HG02870 (cell line): Measurements from ENCODE around the gene ODC1.
"Not testable (repeated sequence)": the region's sequence is repeated elsewhere in the genome, so short reads cannot be mapped to it uniquely, and the experiment has no call there.

Experiments
- ATAC-seq: cut with Tn5 transposase; IDR thresholded peaks from one replicate; pipeline ENCODE4 v1.9.1; 2021; ENCODE audit warnings: mild to moderate bottlenecking, moderate library complexity; ENCODE audit not compliant: unreplicated experiment

The ODC1 gene

DNA sequence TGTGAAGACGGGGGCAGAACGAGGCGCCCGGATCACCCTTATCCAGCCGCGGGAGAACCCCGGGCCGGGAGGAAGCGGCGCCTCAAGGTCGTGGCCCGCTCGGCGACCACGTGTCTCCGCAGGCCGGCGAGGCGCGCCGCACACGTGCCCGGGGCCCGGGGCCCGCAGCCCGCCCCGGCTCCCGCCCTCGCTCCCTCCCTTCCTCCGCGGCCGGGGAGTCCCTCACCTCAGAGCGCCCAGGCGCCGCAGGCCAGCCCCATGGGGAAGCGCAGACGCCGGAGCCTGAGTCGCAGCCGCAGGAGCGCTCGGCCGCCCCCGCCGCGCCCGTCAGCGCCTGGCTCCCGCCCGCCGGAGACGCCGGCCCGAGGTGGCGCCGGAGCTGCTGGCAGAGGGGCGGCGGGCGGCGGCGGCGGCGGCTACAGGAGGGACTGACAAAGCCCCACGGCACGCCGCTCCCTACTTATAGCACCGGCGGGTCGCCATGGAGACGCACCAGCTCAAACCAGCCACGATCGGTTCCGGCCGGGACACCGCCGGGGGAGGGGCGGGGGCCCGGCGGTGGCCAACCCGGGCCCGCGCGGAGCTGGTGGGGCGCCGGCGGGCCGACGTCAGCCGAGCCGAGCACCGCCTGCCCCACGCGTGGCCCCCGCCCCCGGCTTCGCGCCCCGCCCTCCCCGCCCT is at the start of gene ODC1:
ODC1 (minus strand) TSS at position 433 of the 681 bp plus-strand sequence. CDS start 3,295 bp downstream, outside the sequence.
- peak; percentile 54 for ATAC-seq

- no peak for ATAC-seq
Observed at GRCh38 chr2:10497797-10498251, 49.7 kb upstream of the ODC1 start.

DNA sequence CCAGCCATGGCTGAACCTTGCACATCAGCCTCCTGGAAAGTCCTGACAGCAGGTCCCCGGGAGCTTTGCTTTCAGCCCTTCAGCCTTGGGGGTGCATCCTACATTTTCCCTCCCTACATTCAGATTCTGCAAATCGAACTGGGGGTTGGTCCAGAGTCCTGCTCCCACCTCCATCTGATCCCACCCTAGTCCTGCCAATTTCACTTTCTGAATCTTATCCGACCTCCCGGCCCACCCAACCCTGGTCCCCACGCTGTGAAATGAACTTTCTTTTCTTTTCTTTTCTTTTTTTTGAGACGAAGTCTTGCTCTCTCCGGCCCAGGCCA is 47.8 kb upstream of the ODC1 start:
- ATAC-seq = no peak

GRCh38 chr2:10495311-10495987 is 47.3 kb upstream of the ODC1 start:
- ATAC-seq = no peak

DNA sequence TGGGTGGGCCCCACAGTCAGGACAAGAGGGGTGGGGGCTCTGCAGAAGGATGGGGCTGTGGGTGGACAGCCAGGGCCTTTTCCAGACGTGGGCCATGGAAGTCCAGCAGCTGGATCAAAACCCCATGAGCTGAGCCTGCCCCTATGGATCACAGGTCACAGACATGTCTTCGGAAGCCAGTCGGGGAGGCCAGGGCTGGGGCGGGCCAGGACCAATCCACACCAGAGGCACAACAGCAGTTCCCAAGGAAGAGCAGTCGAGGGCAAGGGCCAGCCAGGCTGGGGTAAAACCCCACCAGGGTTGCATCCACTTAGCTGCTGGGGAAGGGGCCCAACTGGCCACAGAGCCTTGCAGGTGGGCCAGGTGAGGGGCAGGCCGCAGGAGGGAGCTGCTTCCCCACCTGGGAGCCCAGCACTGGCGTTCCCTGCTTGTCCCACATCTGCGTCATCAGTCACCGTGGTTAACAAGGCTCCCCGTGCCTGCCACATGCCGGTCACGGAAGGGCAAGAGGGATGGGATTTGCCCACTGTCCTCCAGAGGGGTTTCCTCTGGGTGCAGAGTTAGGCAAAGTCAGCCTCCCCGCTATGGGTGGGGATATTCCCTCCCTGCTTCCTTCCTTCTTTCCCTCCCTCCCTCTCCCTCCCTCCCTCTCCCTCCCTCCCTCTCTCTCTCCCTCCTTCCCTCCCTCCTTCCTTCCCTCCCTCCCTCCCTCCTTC is 46.4 kb upstream of the ODC1 start:
- no peak for ATAC-seq

GRCh38 chr2:10493634-10494281 is 45.6 kb upstream of the ODC1 start:
- peak; percentile 91 for ATAC-seq

DNA sequence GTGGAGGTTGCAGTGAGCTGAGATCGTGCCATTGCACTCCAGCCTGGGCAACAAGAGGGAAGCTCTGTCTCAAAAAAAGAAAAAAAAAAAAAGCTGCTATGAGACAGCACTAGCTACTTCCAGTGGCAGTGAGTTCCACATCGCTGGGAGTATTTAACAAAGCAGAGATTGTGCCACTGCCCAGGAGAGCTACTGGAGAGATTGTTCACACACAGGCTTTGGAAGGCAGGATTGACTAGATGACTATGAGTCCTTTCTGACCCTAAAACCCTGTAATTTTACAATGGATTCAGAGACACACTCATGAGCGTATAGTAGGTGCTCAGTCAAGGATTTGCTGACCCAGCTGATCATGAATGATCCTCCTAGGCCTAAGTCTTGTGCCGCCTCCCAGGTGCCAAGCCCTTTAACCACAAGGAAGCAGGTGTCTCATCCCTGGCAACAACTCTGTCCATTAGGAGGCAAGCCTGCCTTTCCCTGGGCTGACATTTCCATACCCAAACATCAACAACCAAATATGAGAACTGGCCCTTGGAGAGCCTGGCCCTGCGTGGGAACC is 45.0 kb upstream of the ODC1 start:
- no peak for ATAC-seq

GRCh38 chr2:10490806-10491291 is 42.7 kb upstream of the ODC1 start:
- ATAC-seq = no peak

DNA sequence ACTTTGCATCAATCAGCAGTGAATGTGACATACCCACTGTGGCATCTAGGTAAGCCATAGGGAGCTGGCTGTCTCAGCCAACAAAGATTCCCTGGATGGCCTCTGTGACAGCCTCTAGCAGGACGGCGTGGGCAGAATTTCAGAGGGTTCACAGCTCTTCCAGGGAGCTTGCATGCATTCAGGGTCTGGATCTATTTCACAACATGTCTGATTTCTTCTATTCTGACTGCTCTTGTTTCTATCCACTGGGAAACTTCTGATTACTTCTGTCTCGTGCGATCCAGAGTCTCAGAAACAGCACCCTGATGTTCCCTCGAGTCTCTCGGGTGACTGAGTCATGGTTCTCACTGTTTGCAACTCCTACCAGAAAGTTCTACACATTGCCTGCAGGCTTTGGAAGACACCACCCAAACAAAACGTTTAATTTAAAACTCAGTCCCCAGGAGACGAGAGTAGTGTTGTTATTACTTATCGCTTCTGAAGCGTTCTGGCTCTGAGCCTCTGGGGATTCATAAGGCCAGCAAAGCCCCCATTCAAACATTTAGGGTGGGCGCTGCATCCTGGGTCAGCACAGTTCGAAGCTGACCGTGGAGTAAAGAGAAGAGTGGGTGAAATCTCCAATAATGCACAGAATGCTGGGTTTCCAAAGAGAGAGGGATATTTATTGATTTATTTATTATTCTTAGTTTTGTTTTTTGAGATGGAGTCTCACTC is 41.9 kb upstream of the ODC1 start:
- ATAC-seq = no peak

- ATAC-seq = not testable (repeated sequence)
Observed at GRCh38 chr2:10488142-10488541, 40.0 kb upstream of the ODC1 start.

DNA sequence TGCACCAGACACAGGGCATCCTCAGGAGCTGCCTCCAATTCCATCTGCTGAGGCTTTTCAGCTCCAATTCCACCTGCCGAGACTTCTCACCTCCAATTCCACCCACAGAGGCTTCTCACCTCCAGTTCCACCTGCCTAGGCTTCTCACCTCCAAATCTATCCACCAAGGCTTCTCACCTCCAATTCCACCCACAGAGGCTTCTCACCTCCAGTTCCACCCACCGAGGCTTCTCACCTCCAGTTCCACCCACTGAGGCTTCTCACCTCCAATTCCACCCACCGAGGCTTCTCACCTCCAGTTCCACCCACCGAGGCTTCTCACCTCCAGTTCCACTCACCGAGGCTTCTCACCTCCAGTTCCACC is 39.6 kb upstream of the ODC1 start:
- ATAC-seq = not testable (repeated sequence)

- no peak for ATAC-seq
Observed at GRCh38 chr2:10487081-10487740, 39.1 kb upstream of the ODC1 start.

DNA sequence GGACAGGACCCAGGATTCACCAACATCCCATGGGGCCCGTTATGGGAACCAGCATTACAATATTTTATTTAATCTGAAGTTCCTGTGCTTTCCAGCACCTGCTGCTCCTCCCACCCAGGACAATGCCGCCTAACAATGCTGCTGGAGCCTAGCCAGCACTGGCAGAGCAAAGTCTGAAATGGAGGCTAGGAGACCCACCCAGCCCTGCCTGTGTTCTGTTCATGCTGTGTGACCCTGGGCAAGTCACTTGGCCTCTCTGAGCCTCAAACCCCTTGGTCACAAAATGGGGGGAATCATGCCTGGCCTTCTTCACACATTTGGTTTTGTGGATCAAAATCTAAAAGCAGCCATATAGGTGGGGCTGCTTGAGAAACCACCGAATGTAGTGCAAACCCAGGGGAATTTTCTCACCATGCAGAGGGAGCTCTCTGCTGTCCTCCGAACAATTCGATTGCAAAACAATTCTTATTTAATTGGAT is 38.5 kb upstream of the ODC1 start:
- ATAC-seq = no peak

DNA sequence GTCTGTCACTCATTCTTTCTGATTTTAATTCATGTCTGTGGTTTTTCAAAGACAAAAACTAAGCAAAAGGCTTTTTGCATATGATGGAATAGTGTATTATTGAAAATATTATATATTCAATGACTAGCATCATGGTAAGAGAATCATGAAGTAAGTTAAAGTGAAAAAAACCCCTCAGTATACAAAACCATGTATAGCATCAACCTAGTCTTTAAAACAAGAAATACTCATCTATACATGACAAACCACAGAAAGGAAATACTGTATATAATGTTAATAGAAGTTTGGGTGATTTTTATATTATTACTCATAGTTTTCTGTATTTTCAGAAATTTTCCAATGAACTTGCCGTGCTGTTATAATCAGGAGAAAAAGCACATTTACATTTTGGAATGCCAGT is 38.0 kb upstream of the ODC1 start:
- ATAC-seq = no peak

- ATAC-seq = no peak
Observed at GRCh38 chr2:10482913-10483312, 34.8 kb upstream of the ODC1 start.

DNA sequence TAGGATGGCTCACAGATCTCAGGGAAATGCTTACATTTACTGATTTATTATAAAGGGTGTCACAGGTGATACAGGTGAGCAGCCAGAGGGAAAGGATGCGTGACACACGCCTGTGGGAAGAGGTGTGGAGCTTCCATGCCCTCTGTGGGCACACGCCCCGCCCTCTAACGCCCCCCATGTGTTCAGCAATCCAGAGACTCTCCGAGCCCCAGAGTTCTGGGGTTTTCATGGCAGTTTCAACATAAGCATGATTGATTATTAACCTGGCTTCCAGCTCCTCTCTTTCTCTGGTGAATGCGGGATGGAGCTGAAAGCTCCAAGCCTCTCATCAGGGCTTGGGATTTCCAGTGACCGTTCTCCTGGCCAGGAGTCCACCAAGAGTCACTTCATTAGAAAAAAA is 34.3 kb upstream of the ODC1 start:
- no peak for ATAC-seq

DNA sequence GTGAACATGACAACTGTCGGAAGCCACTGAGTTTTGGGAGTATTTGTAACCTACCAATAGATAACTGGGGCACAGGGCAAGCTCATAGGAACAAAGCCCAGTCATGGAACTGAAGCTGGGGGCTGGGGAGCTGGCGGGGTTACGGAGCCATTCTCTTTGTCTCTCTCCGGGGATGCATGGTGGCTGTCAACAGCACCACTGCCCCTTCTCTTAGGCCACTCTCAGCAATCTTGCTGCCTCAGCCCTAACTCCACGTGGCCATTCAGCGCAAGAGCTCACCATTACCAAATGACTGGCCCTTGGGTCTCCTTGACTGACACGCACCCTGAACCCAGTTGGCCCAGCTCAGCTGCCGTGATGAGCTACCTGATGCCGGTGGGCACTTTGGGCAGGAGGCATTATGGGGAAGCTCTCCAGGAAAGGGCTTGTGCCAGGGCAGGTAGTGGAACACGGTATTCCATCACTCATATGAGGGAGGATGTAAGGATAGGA is 33.6 kb upstream of the ODC1 start:
- ATAC-seq = no peak

GRCh38 chr2:10481055-10481665 is 33.0 kb upstream of the ODC1 start:
- ATAC-seq = no peak

GRCh38 chr2:10480359-10480949 is 32.3 kb upstream of the ODC1 start:
- ATAC-seq = no peak
